Measurements from ENCODE around the gene PAIP2.

DNA sequence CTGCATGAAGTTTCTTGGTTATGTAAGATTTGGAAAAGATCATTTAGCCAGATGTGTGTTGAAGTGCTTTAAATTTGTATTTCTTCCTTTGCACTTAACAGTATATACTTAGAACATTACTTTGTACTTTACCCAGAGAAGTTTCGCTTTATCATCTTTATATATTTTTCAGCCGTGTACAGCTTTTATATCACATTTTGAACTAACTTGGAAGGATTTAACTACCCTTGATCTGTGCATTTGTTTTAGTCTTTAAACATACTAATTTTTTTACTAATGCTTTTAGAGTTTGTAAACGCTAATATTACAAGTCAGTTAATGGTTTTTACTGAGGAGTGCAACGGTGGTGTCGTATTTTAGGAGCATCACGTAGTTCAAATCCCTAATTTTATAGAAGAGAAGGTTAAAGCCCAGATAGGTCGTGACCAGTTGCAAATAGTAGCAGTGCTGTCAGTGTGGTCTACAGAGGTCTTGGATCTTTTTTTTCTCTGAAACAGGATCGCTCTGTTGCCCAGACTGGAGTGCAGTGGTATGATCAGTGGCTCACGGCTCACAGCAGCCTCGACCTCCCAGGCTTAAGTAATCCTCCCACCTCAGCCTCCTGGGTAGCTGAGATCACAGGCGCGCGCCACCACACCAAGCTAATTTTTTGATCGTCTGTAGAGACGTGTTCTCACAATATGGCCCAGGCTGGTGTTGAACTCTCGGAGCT lies 46.2 kb upstream of the PAIP2 start:
- TF ChIP-seq POLR2A (IDR thresholded peaks at IDR 0.05) = no peak
- TF ChIP-seq EP300 (IDR thresholded peaks at IDR 0.05; ENCODE audit: low read depth) = no peak
- TF ChIP-seq, protein P1, sequence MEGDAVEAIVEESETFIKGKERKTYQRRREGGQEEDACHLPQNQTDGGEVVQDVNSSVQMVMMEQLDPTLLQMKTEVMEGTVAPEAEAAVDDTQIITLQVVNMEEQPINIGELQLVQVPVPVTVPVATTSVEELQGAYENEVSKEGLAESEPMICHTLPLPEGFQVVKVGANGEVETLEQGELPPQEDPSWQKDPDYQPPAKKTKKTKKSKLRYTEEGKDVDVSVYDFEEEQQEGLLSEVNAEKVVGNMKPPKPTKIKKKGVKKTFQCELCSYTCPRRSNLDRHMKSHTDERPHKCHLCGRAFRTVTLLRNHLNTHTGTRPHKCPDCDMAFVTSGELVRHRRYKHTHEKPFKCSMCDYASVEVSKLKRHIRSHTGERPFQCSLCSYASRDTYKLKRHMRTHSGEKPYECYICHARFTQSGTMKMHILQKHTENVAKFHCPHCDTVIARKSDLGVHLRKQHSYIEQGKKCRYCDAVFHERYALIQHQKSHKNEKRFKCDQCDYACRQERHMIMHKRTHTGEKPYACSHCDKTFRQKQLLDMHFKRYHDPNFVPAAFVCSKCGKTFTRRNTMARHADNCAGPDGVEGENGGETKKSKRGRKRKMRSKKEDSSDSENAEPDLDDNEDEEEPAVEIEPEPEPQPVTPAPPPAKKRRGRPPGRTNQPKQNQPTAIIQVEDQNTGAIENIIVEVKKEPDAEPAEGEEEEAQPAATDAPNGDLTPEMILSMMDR (IDR thresholded peaks at IDR 0.05) = no peak
- no peak for TF ChIP-seq POLR2AphosphoS5 (IDR thresholded peaks at IDR 0.05)

Data from transverse colon (tissue), 4 donors.